MCF 10A (cell line): ENCODE data around the gene MEGF10. TPM values are rescaled to one million over a fixed set of nuclear protein-coding genes. Genes with fewer than 3 reads are reported as not detected.

ENCODE experiments used
- BruUV-seq: library from RNA; stranded (reverse); fragments of 400-500 nt; replicated peaks from 2 replicates; lab custom pipeline; 2021; lab: Mats Ljungman, UMichigan
- CTCF ChIA-PET: fragments of 300-600 bp; sonication (Branson Sonifier 250); formaldehyde crosslinking; extraction: SDS; loops from one replicate; lab custom pipeline; 2021; ENCODE audit warnings: antibody characterized with exemption, inconsistent platforms; lab: Yijun Ruan, JAX
- POLR2A ChIA-PET: fragments of 300-600, 350-650 bp; sonication (Branson Sonifier 250); formaldehyde crosslinking; extraction: SDS; loops from one replicate; lab custom pipeline; 2020; ENCODE audit warnings: antibody characterized with exemption, inconsistent platforms; lab: Yijun Ruan, JAX
- DNase-seq: peaks from one replicate; pipeline ENCODE4 v3.0.0-alpha.2; 2018; ENCODE audit not compliant: unreplicated experiment
- H3K27ac Mint-ChIP-seq: one replicate; pipeline ENCODE4 v1.8.0; 2022; ENCODE audit warnings: mild to moderate bottlenecking, low read depth, mixed read lengths; ENCODE audit not compliant: unreplicated experiment
- H3K27me3 Mint-ChIP-seq: one replicate; pipeline ENCODE4 v1.8.0; 2022; ENCODE audit warnings: mixed read lengths; ENCODE audit not compliant: insufficient read depth, unreplicated experiment
- H3K36me3 Mint-ChIP-seq: one replicate; pipeline ENCODE4 v1.8.0; 2022; ENCODE audit warnings: mild to moderate bottlenecking, moderate library complexity, mixed read lengths; ENCODE audit not compliant: insufficient read depth, unreplicated experiment
- H3K4me1 Mint-ChIP-seq: one replicate; pipeline ENCODE4 v1.8.0; 2022; ENCODE audit warnings: mixed read lengths; ENCODE audit not compliant: insufficient read depth, unreplicated experiment
- H3K4me3 Mint-ChIP-seq: one replicate; pipeline ENCODE4 v1.8.0; 2022; ENCODE audit warnings: mild to moderate bottlenecking, moderate library complexity, mixed read lengths; ENCODE audit not compliant: unreplicated experiment
- H3K9me3 Mint-ChIP-seq: one replicate; pipeline ENCODE4 v1.8.0; 2022; ENCODE audit warnings: mixed read lengths; ENCODE audit not compliant: unreplicated experiment
- intact Hi-C: fragments of 100-400 bp; cut with micrococcal nuclease; formaldehyde crosslinking; loops from 2 replicates; pipeline ENCODE4 v1.14.1; 2022
- total RNA-seq: library from RNA; stranded (reverse); gene quantifications from 2 replicates; pipeline ENCODE4 v1.2.3, GENCODE V29; 2022
- TF ChIP-seq, protein P1 (sequence below): fragments of 200-600 bp; IDR thresholded peaks from one replicate; pipeline ENCODE4 v1.8.0; 2022; ENCODE audit warnings: antibody characterized with exemption, mild to moderate bottlenecking; ENCODE audit not compliant: unreplicated experiment

Gene MEGF10
- total RNA-seq, 1 experiment from 2014 or later = not detected

DNA sequence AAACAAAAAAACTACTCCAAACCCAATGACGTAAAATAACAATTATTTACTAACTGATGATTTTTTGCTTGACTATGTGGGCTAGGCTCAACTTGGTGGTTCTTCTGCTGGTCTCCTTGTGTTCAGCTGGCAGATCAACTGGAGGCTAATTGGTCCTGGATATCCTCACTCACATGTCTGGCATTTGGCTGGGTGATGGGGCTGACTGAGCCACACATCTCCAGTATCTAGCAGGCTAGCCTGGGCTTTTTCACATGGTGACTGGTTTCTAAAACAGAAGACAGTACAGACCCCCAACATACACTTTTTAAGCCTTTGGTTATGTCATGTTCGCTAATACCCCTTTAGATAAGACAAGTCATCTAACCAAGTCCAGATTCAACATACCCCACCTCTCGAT, 122.1 kb downstream of the MEGF10 start:
- Mint-ChIP-seq H3K27me3 (no peaks in the 10 kb centered on the region), H3K36me3 (no peaks in the 10 kb centered on the region), H3K4me1 (no peaks in the 10 kb centered on the region), H3K9me3 (no peaks in the 10 kb centered on the region), H3K27ac (no peak overlapping the region), H3K4me3 (no peak overlapping the region)
- intact Hi-C loops = no loop called here
- no peak for DNase-seq
- BruUV-seq = no TSS peak
- POLR2A ChIA-PET = interaction anchor here (0.6 kb wide), 1 partner anchor 942 kb away, joined by 3 read pairs; no protein-coding TSS in a partner anchor
- TF ChIP-seq, protein P1, sequence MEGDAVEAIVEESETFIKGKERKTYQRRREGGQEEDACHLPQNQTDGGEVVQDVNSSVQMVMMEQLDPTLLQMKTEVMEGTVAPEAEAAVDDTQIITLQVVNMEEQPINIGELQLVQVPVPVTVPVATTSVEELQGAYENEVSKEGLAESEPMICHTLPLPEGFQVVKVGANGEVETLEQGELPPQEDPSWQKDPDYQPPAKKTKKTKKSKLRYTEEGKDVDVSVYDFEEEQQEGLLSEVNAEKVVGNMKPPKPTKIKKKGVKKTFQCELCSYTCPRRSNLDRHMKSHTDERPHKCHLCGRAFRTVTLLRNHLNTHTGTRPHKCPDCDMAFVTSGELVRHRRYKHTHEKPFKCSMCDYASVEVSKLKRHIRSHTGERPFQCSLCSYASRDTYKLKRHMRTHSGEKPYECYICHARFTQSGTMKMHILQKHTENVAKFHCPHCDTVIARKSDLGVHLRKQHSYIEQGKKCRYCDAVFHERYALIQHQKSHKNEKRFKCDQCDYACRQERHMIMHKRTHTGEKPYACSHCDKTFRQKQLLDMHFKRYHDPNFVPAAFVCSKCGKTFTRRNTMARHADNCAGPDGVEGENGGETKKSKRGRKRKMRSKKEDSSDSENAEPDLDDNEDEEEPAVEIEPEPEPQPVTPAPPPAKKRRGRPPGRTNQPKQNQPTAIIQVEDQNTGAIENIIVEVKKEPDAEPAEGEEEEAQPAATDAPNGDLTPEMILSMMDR = no peak
- CTCF ChIA-PET = no interaction called here

DNA sequence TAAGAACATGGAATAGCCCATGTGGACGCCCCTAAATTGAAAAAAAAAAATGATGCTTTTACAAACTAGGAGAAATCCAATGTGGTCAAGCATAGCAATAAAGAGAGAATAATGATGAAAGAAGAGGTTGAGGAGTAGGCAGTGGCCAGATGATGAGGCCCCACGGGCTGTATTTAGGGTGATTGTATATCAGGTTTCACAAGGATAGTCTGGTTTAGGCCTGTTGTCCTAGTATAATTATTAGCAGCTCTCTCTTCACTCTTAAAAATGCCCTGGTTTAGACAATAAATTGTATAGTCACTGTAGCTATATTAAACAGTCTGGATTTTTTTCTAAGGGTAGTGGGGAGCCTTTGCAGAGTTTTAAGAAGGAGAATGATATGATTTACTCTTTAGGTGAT, 124.4 kb downstream of the MEGF10 start:
- Mint-ChIP-seq H3K27ac (no peak overlapping the region), H3K36me3 (no peaks in the 10 kb centered on the region), H3K27me3 (no peaks in the 10 kb centered on the region), H3K9me3 (no peaks in the 10 kb centered on the region), H3K4me1 (no peaks in the 10 kb centered on the region), H3K4me3 (no peak overlapping the region)
- intact Hi-C loops = no loop called here
- POLR2A ChIA-PET = no interaction called here
- BruUV-seq = no TSS peak
- CTCF ChIA-PET = interaction anchor here (0.6 kb wide), 1 partner anchor 578 kb away, joined by 5 read pairs; no protein-coding TSS in a partner anchor
- TF ChIP-seq, protein P1 = no peak
- no peak for DNase-seq

DNA sequence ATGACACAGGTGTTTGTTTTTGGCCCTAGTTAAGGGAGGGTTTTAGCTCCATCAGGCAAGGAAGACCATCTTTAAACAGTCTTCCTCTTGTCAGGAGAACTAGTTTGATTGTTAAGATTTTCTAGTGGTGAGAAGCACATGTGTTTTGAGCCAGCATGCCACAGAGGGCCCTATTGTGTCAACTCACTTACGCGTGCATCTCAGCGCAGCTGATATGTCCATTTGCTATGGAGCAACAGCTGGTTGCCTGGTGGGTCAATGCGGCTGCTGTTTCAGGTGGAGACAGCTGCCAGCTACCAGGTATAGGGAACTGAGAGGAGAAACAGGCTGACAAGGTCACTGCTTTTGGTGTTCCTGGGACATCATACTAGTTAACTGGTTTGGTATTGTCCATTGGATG, 126.3 kb downstream of the MEGF10 start:
- POLR2A ChIA-PET = interaction anchor here (1.4 kb wide), 1 partner anchor 11 kb away, joined by 3 read pairs; no protein-coding TSS in a partner anchor
- Mint-ChIP-seq H3K36me3 (no peaks in the 10 kb centered on the region), H3K27ac (no peak overlapping the region), H3K27me3 (no peaks in the 10 kb centered on the region), H3K4me3 (no peak overlapping the region), H3K4me1 (no peaks in the 10 kb centered on the region), H3K9me3 (no peaks in the 10 kb centered on the region)
- intact Hi-C loops = no loop called here
- no peak for DNase-seq
- TF ChIP-seq, protein P1 = no peak
- BruUV-seq = no TSS peak
- CTCF ChIA-PET = interaction anchor here (0.5 to 0.6 kb wide), 3 partner anchors 44 to 546 kb away, joined by 3 read pairs; no protein-coding TSS in a partner anchor

DNA sequence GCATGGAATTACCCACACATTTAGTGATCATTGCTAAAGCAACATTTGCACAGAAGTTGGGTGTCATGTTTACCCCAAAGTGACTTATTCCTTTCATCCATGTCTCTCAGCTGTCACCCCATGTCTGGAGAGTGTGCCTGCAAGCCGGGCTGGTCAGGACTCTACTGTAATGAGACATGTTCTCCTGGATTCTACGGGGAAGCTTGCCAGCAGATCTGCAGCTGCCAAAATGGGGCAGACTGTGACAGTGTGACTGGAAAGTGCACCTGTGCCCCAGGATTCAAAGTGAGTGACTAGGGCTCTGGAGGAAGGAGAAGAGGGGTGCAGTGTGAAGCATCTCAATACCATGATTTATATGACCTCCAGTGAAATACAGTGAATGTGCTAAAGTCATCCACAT, 126.9 kb downstream of the MEGF10 start:
- intact Hi-C loops = no loop called here
- TF ChIP-seq, protein P1 = no peak
- BruUV-seq = no TSS peak
- H3K27ac Mint-ChIP-seq = no peak overlapping the region
- H3K4me3 Mint-ChIP-seq = no peak overlapping the region
- no peaks in the 10 kb centered on the region for H3K27me3 Mint-ChIP-seq
- H3K9me3 Mint-ChIP-seq = no peaks in the 10 kb centered on the region
- H3K4me1 Mint-ChIP-seq = no peaks in the 10 kb centered on the region
- no peaks in the 10 kb centered on the region for H3K36me3 Mint-ChIP-seq
- ChIA-PET POLR2A (interaction anchor here (1.4 kb wide), 1 partner anchor 11 kb away, joined by 3 read pairs; no protein-coding TSS in a partner anchor), CTCF (no interaction called here)
- DNase-seq = no peak
